Mesodermal cell (in vitro differentiated cells): ENCODE measurements around the gene TMPRSS4.

ENCODE experiments used
- H3K27ac ChIP-seq: 2 replicates; pipeline ENCODE4 v1.7.0; 2013; ENCODE audit warnings: mild to moderate bottlenecking, low read depth, low read length, moderate library complexity; ENCODE audit not compliant: severe bottlenecking
- H3K36me3 ChIP-seq: 2 replicates; pipeline ENCODE4 v1.7.1; 2013; ENCODE audit warnings: mild to moderate bottlenecking, low read length, moderate library complexity; ENCODE audit not compliant: control insufficient read depth, insufficient read depth
- H3K4me1 ChIP-seq: one replicate; pipeline ENCODE4 v1.7.1; 2013; ENCODE audit warnings: mild to moderate bottlenecking, low read length; ENCODE audit not compliant: insufficient read depth, control insufficient read depth, poor library complexity, severe bottlenecking
- H3K4me3 ChIP-seq: 2 replicates; pipeline ENCODE4 v1.7.0; 2013; ENCODE audit warnings: low read length, control low read depth, mild to moderate bottlenecking; ENCODE audit not compliant: insufficient read depth, poor library complexity, severe bottlenecking; ENCODE audit errors: extremely low read depth
- H3K9me3 ChIP-seq: 2 replicates; pipeline ENCODE4 v1.7.1; 2013; ENCODE audit warnings: mild to moderate bottlenecking, low read length, moderate library complexity; ENCODE audit not compliant: control insufficient read depth
- WGBS, 2 experiments: methylation state at CpG; one replicate each; pipeline ENCODE4 v1.1.5; 2013; ENCODE audit warnings: missing lambda C conversion rate in 2 of 2; ENCODE audit not compliant: insufficient coverage in 2 of 2; 5-methylcytosine and 5-hydroxymethylcytosine counted together

Gene TMPRSS4

DNA sequence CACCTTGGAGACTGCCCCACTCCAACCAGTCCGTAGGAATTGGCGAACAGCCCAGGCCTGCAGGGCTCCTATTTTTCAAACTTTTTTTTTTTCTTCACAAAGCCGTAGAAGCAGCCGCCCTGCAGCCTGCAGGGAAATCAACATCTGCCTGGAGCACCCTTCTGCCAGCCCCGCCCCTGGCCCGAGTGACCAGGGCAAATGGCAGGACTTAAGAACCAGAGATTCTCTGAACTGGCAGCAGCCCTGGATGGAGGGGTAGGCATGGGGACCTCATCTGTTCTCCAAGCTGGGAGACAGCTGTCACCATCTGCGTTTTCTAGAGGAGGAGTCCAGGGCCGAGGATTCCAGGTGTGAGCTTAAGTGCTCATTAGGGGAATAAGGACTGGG lies 94.0 kb downstream of the TMPRSS4 start:
- Histone ChIP-seq H3K9me3 (no peaks in the 10 kb centered on the region), H3K36me3 (no peaks in the 10 kb centered on the region), H3K4me1 (peaks cover 14% of the 10 kb centered on the region), H3K27ac (no peak overlapping the region), H3K4me3 (no peak overlapping the region)
- 31 to 36% methylated on average over 4 to 6 of the region's 8 CpGs for WGBS, 2 experiments
